NB4 (cell line): ENCODE results near the gene MSANTD1.

Experiments
- DNase-seq: peaks from one replicate; pipeline ENCODE4 v3.0.0; 2010; ENCODE audit warnings: low read depth
- H3K4me3 ChIP-seq: one replicate; pipeline ENCODE4 v1.5.1; 2011; ENCODE audit warnings: mild to moderate bottlenecking, low read depth, low read length, moderate library complexity
- CTCF ChIP-seq: IDR thresholded peaks from one replicate; pipeline ENCODE4 v1.5.1; 2012; ENCODE audit warnings: low read depth, low read length
- MAX ChIP-seq: IDR thresholded peaks from 2 replicates; pipeline ENCODE4 v1.6.1; 2011; ENCODE audit warnings: low read depth, low read length
- MYC ChIP-seq: IDR thresholded peaks from 2 replicates; pipeline ENCODE4 v1.6.1; 2011; ENCODE audit warnings: low read depth, low read length
- POLR2A ChIP-seq: IDR thresholded peaks from 2 replicates; pipeline ENCODE4 v1.6.1; 2011; ENCODE audit warnings: mild to moderate bottlenecking; ENCODE audit not compliant: insufficient read length; ENCODE audit errors: extremely low read depth

The MSANTD1 gene

GRCh38 chr4:3293401-3294391 lies 44.7 kb downstream of the MSANTD1 start:
- H3K4me3 ChIP-seq = peak overlapping the region; percentile 61
- no peak for DNase-seq
- TF ChIP-seq MAX = no peak
- no peak for TF ChIP-seq CTCF
- TF ChIP-seq POLR2A = no peak
- TF ChIP-seq MYC = no peak

GRCh38 chr4:3294401-3295241 lies 45.7 kb downstream of the MSANTD1 start:
- no peak overlapping the region for H3K4me3 ChIP-seq
- TF ChIP-seq POLR2A (no peak), MAX (no peak)
- no peak for DNase-seq

GRCh38 chr4:3295837-3296624 lies 47.1 kb downstream of the MSANTD1 start:
- TF ChIP-seq POLR2A (no peak), MAX (no peak), MYC (no peak), CTCF (no peak)
- H3K4me3 ChIP-seq = no peak overlapping the region
- no peak for DNase-seq

- no peak for DNase-seq
- H3K4me3 ChIP-seq = no peak overlapping the region
- TF ChIP-seq MAX (no peak), MYC (no peak), POLR2A (no peak), CTCF (no peak)
Observed at GRCh38 chr4:3296651-3297050, 47.7 kb downstream of the MSANTD1 start.

- no peak overlapping the region for H3K4me3 ChIP-seq
- DNase-seq = no peak
- TF ChIP-seq POLR2A (no peak), CTCF (no peak), MYC (no peak), MAX (no peak)
Observed at GRCh38 chr4:3297066-3297859, 48.3 kb downstream of the MSANTD1 start.
